NB4 (cell line): ENCODE data around the gene GNG13.

Experiments used
- CTCF ChIP-seq: IDR thresholded peaks from one replicate; pipeline ENCODE4 v1.5.1; 2012; ENCODE audit warnings: low read depth, low read length
- MAX ChIP-seq: IDR thresholded peaks from 2 replicates; pipeline ENCODE4 v1.6.1; 2011; ENCODE audit warnings: low read depth, low read length

DNA sequence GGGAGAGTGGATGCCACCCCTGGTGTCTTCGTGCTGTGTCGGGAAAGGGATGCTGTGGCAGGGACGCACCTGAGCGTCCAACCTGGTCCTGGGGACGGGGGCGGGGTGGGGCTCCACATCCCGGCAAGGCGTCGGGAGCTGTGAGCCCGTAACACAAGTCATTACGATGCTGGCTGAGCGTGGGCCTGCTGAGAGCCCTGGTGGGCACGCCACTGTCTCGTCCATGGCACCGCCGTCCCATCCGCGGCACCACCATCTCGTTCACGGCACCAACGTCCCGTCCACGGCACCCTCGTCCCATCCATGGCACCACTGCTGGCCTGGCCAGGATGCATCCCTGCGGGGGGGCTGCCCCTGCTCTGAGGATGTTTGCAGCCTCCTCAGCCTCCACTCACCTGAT is 24.1 kb upstream of the GNG13 start:
- TF ChIP-seq CTCF, result no peak
- no peak for TF ChIP-seq MAX
